Cardiac ventricle fibroblast (primary cell): Measurements from ENCODE around the gene USO1. TPM values are rescaled to one million over a fixed set of nuclear protein-coding genes. Genes with fewer than 3 reads are reported as not detected.

Experiments
- total RNA-seq: library from RNA; depleted of rRNA; stranded (reverse); fragments of >200 nt; gene quantifications from 2 replicates; pipeline ENCODE4 v1.2.3, GENCODE V29; 2015

USO1 gene, protein sequence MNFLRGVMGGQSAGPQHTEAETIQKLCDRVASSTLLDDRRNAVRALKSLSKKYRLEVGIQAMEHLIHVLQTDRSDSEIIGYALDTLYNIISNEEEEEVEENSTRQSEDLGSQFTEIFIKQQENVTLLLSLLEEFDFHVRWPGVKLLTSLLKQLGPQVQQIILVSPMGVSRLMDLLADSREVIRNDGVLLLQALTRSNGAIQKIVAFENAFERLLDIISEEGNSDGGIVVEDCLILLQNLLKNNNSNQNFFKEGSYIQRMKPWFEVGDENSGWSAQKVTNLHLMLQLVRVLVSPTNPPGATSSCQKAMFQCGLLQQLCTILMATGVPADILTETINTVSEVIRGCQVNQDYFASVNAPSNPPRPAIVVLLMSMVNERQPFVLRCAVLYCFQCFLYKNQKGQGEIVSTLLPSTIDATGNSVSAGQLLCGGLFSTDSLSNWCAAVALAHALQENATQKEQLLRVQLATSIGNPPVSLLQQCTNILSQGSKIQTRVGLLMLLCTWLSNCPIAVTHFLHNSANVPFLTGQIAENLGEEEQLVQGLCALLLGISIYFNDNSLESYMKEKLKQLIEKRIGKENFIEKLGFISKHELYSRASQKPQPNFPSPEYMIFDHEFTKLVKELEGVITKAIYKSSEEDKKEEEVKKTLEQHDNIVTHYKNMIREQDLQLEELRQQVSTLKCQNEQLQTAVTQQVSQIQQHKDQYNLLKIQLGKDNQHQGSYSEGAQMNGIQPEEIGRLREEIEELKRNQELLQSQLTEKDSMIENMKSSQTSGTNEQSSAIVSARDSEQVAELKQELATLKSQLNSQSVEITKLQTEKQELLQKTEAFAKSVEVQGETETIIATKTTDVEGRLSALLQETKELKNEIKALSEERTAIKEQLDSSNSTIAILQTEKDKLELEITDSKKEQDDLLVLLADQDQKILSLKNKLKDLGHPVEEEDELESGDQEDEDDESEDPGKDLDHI
- 70.0 and 74.5 TPM in 2 replicates for total RNA-seq

DNA sequence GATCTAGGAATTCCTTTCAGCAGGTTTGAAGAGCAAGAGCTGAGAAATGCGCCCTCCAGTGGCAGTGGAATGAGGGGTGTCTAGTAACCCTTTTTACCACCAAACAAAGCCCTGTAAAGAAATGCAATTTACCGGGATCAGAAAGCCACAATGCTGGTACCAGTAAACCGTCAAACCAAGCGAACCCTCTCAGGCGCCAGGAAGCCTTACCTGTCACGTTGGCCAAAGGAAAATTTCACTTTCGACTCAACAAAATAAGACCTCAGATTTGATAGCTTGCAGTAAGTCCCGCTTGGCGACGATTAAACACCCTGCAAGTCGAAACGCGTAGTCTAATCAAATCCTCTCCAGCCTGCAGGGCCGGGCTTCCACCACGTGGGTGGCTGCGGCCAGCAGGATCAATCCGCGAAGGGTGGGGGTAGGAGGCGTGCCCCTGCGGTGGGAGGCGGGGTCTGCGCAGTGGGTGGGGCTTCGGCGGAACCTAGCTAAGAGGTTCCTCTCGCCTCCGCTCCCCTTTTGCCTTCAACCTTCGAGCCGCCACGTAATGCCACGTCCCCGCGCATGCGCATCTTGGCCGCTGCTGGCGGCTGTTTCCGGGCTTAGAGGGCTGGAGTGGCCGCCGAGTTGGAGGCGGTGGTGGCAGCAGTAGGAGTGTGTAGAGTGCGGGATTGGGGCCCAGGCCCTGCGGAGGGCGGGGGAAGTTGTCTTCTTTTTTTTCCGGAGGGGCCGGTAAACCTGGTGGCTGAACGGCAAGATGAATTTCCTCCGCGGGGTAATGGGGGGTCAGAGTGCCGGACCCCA, at the start of gene USO1:
Gene USO1, plus strand, starts transcription at position 512 of the 801 bp plus-strand sequence. Its CDS starts 243 bp downstream, at position 755.

Other genes with a start within 250 kb of the USO1 start
- gene RCHY1, start 210.2 kb upstream of the USO1 start, total RNA-seq: 8.2 and 14.6 TPM in 2 replicates
- gene THAP6, start 210.1 kb upstream of the USO1 start, total RNA-seq: 7.1 and 9.5 TPM in 2 replicates
- gene ODAPH, start 168.5 kb upstream of the USO1 start, total RNA-seq: 0.15 TPM in 1 of 2 replicates, not detected in the other
- gene CDKL2, start 94.0 kb upstream of the USO1 start, total RNA-seq: not detected in 2 replicates
- 87.3 and 94.4 TPM in 2 replicates for gene G3BP2, start 51.2 kb upstream of the USO1 start, total RNA-seq
- not detected in 2 replicates for gene PPEF2, start 177.9 kb downstream of the USO1 start, total RNA-seq
- 14.9 and 26.0 TPM in 2 replicates for gene NAAA, start 216.4 kb downstream of the USO1 start, total RNA-seq